ENCODE measurements around the gene TSPAN9.

The TSPAN9 gene

DNA sequence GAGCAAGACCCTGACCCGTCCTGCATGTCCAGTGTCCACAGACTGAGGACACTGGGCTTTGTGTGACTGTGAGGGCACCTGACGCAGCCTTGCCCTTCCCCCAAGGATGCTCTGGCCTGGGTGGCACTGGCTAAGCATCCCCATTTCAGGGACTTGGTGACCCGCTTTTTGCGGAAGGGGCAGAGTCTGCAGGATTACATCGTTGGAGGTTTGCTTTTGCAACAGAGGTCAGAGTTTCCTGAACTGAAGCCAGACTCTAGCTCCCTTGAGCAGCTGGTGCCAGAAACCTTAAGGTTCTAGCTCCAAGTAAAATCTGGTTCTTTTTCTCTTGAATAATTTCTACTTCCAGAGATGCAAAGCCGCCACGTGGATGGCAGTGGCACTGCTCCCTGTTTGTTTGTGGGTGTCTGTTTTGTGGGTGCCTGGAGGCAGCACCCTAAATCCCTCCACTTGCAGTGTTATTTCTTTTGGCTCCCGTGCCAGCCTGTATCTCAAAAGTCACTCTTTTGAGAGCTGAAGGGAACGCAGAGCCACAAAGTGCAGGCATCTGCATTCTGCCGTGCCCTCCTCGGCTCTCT, 184.7 kb downstream of the TSPAN9 start:
- no peak for DNase-seq

DNA sequence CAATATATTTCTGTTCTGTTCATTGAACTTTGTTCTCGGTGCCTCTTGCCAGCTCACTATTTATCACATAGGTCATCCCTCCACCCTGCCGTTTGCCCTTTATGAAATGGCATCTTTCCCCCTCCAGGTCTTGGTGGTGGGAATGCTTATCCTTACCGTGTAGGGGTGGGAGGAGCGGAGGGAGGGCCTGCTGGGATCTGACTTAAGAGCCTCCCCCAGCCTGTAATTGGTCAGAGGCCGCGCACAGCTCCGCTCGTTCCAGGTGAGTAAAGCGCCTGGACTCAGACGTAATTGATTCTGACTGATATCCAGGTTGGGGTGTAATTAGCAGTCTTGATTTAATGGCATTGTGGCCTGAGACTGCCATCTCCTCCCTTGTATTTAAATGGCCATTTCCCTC, 185.3 kb downstream of the TSPAN9 start:
- no peak for DNase-seq

DNA sequence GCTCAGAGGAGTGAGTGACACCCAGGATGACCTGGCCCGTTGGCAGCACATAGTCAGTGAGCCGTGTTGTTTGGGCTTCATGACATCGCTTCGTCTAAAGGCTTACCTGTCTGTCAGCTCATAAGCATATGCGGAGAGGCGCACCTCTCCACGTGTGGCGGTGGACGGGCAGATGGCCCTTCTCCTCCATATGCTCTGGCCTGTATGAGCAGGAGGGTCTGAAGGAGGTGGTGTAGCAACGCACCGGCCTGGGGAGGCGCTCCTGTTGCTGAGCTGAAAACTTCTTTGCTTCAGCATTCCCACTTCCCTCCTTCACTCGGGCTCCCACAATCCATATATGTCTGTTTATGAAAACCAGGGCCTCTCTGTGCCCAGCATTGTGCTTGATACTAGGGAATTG, 186.1 kb downstream of the TSPAN9 start:
- DNase-seq: no peak

DNA sequence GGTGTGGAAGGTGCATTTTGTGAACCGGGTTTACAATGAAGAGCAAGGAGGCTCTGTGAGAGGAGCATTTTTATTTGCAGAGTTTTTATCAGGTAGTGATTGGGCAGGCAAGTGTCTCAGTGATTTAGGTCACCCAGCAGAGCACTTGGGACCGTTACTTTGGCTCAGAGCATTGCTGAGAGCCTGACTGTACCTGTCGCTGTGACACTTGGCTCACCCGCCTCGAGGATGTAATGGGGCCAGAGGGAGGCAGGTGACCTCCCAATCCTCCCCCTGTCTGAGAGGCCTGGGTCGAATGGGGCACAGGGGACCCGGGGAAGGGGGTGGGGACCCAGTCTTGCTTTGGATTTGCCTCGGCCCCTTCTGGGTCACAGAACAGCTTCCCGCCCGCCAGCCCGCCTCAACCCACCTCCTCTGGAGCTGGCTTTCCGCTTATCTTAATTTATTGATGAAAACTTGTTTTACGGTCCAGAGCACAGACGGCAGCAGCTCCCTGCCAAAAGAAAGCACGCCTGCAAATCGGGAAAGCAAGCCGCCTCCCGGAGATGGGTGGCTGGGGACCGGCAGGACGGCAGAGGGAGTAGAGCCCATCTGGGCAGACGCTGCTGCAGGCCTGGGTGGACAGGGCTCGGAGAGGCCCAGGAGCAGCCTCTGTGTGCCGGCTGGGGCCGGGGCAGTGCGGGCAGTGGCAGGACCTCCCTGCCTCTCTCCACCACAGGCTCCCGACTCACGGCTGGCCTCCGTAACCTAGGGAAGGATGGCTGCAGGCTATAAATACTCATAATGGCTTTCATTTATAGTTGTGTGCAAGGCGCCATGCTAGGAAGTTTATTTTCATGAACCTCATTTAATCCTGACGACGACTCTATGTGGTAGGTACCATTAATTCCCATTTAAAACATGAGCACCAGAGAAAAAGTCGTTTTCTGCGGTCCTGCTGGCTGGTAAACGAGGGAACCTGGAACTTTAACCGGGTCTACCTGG, 187.1 kb downstream of the TSPAN9 start:
- DNase-seq: no peak

DNA sequence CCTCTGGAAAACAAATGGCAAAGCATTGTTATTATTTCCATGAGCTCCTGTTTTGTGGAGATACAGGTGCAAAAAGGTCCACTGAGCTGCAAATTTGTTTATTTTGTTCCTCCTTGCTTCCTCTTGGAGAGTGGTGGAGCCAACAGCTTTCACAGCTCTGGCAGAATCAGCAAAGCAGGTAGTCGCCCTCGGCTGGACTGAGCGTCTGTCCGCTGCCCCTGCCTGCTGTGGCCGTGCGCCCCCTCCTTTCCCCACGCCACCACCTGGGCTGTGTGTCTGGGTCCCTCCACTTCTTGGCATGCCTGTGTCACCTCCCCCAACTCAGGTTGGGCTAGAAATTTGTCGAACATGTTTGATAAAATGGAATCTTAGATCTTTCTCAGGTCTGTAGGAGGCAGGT, 188.2 kb downstream of the TSPAN9 start:
- no peak for DNase-seq

DNA sequence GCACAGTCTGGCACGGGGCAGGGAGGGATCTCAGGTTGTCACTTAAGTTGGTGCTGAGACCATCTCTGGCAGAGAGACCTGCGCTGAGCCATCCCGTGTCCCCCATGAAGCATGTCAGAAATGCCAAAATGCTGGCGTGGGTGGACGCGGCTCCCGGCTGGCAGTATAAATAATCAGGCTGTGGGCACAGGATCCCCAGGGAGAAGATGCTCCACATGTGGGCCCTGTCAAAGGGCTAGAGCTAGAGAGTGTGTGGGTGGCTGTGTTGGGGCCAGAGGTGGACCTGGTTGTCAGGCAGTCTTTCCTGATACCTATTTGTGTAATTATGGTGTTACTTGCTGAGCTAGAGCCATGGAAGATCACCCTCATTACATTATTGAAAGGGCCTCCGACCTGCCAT, 189.5 kb downstream of the TSPAN9 start:
- no peak for DNase-seq

DNA sequence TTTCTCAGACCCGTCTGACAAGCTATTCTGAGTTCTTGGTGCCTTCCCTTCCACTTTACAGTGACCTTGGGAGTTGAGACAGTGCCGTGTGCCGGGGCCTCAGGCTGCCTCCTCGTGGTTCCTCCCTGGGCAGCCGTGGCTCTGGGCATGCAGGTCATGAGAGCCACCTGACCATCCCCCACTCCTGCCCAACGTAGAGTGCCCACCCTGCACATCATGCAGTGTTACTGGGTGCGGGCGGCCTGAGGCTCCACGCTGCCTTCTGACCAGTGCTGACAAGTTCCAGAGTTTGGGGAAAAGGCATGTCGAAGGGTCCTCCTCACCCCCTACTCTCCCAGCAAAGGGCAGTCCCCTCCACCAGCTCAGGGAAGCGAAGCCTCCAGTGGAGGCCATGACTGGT, 190.5 kb downstream of the TSPAN9 start:
- no peak for DNase-seq

DNA sequence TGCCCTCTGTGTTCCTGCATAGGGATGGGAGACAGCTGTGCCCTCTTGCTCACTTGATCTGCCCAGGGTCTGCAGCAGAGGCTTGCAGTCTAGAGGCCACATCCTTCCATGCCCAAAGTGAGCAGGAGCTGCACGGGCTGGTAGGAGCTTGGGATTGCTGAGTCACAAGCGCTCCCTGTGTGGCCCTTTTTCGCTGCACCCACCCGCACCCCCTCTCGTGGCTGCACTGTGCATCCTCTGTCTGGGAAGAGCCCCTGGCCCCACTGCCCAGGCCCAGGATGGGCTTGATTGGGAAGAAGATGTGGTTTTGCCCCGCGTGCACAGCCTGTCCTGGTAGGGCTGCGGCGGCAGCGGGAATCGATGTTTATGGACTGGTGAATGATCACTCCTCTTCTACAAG, 192.4 kb downstream of the TSPAN9 start:
- no peak for DNase-seq

DNA sequence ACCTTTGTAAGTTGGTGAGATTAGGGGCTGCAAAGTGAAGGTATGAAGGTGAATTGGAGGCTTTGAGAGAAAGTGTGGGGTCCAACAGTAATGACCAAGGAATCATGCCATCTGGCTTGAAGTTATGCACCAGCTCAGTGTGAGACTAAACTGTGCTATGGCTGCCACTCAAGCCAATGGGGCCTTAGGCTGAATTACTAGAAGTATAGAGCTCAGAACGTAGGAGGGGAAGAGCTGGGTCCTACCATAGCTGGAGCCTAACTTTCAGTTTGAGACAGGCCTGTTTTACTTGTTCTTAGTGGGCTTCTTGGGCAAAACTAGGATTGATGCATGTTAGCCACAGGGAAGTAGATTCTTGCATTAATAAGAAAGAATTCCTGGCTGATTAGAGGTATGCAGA, 194.0 kb downstream of the TSPAN9 start:
- no peak for DNase-seq

DNA sequence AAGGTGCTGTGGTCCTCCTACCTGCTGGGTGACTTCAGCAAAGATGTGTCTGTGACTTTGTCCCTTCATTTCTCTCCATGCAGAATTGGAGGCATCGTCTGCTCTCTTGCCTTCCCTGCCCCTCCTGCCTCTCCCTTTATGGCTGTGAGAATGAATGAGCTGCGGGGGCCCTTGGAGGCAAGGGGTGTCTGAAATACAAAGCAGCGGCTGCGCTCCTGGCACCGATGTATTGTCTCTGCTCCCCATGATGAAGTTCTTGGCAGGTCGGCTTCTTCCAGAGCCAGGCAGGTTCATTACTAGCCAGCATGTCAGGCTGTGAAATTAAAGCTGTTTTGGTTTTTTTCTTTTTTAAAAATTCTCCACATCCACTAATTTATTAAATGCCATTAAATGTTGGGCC, 194.5 kb downstream of the TSPAN9 start:
- DNase-seq: no peak

DNA sequence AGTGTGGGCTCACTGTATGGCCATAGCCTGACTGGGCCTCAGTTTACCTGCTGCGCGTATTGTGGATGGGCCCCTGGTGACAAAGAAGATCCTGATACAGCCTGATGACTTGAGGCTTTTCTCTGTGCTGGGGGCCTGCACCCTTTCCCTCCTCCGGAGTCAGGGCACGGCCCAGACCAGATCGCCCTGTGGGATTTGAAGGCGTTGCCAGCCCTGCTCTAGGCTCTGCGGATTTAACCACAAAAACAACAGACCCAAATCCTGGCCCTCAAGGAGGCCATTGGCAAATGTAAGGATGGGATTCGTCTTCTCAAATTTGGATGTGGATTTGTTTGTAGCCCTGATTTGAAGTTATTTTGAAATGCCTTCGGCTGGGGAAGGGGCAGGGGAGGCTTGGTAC, 195.8 kb downstream of the TSPAN9 start:
- DNase-seq: no peak

DNA sequence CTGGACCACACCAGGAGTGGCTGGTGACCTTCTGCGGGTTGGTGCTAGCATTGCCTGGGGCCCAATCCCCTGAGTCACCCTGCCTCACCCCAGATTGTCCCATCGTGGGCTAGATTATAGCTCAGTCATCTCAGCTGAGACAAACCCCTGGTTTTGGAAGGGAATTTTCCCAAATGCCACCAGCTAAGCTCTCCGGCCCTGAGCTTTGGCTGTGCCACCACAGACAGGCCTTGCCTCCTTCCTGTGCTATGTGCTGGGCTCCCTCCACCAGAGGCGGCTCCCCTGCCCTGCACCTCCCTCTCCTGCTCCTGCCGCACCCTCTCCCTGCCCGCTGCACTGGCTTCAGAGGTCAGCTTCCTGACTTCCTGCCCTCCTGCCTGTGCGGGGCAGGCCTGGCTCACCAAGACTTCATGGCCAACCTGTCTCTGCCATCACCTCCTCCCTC, 196.3 kb downstream of the TSPAN9 start:
- no peak for DNase-seq

DNA sequence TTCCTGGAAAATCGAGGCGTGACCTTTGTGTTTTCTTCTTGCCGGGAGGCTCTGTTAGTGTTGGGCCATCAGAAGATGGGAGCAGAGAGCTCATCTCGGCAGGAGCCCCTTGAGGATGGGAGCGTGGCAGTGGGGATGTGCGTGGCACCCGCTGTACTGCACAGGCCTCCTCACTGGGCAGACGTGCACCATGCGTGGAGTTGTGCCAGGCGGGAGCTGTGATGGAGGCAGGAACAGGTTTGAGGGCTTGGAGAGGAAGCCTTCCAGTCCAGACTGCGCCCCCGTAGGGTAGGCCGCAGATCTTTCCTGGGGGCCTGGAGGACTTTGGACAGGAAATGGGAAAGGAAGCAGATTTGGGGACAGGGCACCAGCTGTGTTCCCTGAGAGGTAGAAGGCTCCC, 197.5 kb downstream of the TSPAN9 start:
- DNase-seq: no peak

DNA sequence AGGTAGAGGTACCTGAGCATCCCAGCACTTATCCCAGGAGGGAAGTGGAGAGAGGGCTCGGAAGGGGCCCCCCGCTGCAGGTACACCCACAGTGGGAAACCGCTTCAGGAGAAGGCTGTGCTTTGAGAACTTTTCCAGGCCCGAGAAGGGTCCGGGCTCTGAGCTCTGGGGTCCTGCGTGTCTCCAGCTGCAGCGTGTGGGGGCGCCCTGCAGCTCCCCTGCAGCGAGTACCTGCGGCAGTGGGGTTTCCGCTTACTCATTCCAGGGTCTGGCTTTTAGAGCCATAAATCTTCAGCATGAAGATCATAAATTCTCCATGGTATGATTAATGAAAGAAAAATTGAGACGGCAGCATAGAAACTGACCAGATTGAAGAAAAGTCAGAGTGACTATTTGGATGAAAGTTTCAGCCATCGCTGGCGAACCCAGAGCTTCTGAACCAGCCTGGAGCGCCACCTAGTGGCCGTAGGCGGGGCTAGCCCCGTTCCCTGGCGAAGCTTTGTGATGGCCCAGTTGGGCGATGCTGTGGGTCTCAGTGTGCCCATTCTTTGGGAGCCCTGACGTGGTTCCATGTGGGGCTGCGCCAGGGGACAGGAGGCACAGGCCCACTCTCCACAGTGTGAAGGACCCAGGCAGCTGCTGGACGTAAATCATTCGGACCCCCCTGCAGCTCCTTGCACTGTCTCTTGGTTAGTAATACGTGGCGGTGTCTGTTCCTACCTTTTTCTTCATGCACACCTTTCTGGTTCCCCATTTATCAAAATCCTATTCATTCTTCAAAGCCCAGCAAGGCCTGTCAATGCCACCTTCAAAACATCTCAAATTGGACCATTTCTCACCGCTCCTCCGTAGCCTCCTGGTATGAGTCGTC, 198.2 kb downstream of the TSPAN9 start:
- DNase-seq: peak; percentile 77

DNA sequence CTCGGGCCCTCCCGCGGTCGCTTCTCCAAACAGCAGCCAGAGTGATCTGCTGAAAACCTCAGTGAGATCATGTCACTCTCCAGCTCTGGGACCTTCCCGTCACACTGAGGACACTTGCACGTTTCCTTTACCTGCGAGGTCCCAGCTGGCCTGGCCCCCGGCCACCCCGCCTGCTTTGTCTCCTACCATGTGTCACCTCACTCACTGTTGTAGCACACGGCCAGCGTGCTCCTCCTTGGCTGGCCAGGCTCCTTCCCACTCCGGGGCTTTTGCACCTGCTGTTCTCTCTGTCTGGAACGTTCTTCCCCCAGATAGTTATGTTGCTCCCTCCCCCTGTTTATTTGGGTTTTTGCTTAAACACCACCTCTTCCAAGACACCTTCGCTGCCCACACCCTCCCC, 199.0 kb downstream of the TSPAN9 start:
- DNase-seq: no peak

DNA sequence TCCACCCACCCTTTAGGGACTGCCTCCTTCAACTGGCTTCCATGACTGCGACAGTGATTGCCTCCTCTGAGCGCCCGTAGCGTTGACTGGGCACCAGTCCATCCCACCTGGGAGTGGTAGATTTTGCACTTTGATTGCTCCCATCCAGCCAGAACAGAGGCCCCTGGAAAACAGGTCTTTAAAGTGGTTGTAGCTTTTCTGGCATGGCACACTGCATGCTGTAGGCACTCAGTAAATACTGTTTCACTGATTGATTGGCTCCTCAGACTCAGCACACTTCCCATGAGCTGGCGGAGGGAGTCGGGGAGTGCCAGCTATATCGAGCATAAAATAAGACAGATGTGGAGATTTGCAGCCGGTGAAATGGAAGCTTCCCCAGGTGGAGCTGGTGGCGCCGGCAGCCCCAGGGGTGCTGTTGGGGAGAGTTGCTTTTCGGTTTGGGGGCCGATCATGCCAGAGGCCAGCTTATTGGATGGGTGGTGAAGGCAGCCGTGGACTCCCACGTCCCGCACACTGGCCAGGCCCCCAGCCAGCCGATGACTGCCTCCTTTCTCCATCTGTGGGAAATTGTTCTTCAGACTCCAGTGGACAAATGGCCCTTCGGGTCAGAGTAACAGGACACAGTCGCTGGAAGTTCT, 200.2 kb downstream of the TSPAN9 start:
- no peak for DNase-seq

DNA sequence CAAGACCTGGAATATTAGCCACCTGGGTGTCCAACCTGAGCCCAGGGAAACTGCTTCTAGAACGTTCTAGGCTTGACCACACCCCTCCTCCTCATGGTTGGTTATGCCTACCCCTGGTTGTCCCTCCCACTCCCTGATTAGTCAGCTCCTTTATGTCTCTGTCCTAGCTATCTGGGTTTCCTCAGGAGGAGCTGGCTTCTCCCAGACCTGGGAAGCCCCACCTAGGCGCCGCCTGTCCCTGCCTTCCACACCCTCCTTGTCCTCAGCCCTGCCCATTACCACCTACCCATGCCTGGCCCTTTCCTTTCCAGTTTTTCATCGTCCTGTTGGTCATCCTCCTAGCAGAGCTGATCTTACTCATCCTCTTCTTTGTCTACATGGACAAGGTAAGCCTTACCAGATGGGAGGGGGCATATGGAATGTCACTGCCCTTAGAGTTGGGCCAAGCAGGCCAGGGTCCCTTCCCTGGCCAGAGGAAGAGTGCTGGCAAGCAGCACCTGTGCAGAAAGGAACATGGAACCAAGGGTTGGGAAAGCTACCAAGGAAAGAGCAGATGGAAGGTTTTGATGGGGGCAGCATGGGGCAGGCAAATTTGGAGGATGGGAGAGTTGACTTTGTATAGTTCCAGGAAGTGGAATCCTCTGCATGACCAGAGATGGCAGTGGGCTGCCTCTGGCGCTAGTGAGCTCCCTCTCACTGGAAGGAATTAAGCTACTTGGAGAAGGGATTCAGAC, 201.7 kb downstream of the TSPAN9 start:
- no peak for DNase-seq

DNA sequence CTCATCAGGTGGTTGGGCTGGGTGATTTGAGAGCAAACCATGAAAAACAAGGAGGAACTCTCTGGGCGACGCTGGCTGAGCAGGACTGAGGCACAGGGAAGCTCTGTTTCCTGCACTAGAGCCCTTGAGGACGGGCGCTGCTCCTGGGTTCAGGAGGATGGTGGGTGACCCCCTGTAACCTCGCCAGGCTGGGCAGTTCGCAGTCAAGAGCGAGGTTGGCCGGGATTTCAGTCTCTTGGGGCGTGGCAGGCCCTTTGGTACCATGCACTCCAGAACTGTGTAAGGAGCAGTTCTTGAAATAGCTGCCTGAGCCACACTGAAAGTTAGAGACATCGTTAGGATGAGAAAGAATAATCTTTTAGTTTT, 202.2 kb downstream of the TSPAN9 start:
- no peak for DNase-seq

DNA sequence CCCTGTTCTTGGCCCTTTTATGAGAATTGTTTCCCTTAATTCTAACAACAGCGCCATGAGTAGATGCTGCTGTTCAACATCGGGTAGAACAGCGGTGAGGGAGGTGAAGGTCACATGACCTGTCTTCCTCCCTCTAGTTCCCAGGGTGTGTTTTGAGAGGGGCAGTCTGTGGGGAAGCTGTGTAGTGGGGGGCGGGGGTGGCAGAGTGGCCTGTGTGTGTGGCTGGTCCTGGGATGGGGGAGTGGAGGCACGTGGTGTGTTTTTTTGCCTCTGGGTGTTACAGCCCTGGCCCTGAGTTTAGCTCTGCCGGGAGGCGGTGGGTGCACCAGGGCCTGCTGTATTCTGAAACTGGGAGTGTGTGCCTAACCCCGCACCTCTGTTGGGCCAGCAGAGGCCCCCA, 202.7 kb downstream of the TSPAN9 start:
- no peak for DNase-seq

DNA sequence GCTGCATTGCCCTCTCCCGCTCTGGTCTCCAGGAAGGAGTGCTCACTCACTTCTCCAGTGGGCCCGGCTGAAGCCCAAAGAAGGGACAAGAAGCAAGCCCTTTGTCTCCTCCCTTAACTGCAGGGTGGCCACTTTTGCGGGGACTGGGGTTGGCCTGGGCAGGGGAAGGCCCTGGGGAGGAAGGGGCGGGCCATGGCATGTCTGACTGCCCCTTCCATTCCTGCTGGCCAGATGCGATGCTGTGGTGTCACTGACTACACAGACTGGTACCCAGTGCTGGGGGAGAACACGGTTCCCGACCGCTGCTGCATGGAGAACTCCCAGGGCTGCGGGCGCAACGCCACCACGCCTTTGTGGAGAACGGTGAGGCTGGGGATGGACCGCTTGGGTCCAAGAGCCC, 203.8 kb downstream of the TSPAN9 start:
- DNase-seq: no peak

DNA sequence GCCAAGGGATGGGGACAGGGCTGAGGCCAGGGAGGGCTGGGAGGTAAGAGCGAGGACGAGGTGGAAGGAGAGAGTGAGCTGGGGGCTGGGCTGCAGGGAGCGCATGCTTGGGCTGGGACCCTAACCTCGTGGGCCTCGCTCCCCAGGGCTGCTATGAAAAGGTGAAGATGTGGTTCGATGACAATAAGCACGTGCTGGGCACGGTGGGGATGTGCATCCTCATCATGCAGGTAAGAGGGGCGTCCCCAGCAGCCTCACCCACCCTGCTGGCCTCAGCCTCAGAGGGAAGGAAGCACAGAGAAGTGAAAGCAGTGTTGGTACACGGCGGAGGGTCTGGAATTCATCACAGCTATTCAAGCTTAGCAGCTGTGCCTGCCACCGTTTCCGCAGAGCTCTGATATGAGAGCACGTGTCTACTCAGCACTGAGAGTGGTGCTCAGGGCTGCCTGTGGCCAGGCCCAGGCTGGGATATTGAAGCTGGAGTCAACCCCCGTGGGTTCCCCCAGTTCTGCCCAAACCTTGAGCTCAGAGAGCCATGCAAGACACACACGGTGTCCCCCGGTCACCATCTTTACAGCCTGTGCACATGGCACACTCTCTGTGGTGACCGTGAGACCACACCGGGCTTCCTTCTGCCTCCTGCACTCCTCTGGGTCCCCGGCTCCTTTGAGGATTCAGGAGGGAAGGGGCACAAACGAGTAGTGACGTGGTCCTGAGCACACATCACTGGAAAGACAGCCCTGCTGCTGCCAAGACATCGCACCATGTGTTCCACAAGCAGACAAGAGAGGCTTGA, 204.6 kb downstream of the TSPAN9 start:
- DNase-seq: no peak

DNA sequence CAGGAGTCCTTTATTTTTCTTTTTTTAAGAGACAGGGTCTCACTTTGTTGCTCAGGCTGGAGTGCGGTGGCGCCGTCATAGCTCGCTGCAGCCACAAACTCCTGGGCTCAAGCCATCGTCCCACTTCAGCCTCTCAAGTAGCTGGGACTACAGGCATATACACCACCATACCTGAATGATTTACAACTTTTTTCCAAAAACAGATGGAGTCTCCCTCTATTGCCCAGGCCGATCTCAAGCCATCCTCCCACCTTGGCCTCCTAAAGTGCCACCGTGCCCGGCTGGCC, 205.1 kb downstream of the TSPAN9 start:
- DNase-seq: no peak

Measured in CD4-positive, alpha-beta T cell treated with Interleukin-17A for 4 hours (primary cell).